Dendritic cell treated with granulocyte-macrophage colony-stimulating factor and Interleukin-4, amounts not matched to agents 40 ng/mL and 50 ng/mL, for 4 days (primary cell): ENCODE measurements around the gene SLC16A4.
"Not testable (repeated sequence)": the region's sequence is repeated elsewhere in the genome, so short reads cannot be mapped to it uniquely, and the experiment has no call there.

Experiments
- H3K27ac Mint-ChIP-seq: one replicate; pipeline ENCODE4 v1.8.0; 2022; ENCODE audit warnings: mild to moderate bottlenecking, mixed read lengths
- H3K27me3 Mint-ChIP-seq: one replicate; pipeline ENCODE4 v1.8.0; 2022; ENCODE audit warnings: mild to moderate bottlenecking, mixed read lengths
- H3K36me3 Mint-ChIP-seq: one replicate; pipeline ENCODE4 v1.8.0; 2022; ENCODE audit warnings: low read depth, mixed read lengths
- H3K4me1 Mint-ChIP-seq: one replicate; pipeline ENCODE4 v1.8.0; 2022; ENCODE audit warnings: low read depth, mixed read lengths
- H3K4me3 Mint-ChIP-seq: one replicate; pipeline ENCODE4 v1.8.0; 2022; ENCODE audit warnings: mild to moderate bottlenecking, moderate library complexity, mixed read lengths
- H3K9me3 Mint-ChIP-seq: one replicate; pipeline ENCODE4 v1.8.0; 2022; ENCODE audit warnings: mixed read lengths
- intact Hi-C: fragments of 100-400 bp; cut with micrococcal nuclease; formaldehyde crosslinking; loops from one replicate; pipeline ENCODE4 v1.15.0; 2022

The SLC16A4 gene

GRCh38 chr1:110390692-110391245 lies at the start of gene SLC16A4:
Gene SLC16A4 (minus strand): TSS chr1:110391026. CDS start chr1:110389323, 1,703 bp downstream.
- peaks cover 50% of the 10 kb centered on the region for H3K36me3 Mint-ChIP-seq
- intact Hi-C loops, result no loop called here
- H3K9me3 Mint-ChIP-seq, result no peaks in the 10 kb centered on the region
- H3K27ac Mint-ChIP-seq, result no peak within 1 kb of the TSS
- H3K4me3 Mint-ChIP-seq, result no peak within 1 kb of the TSS
- no peaks in the 10 kb centered on the region for H3K4me1 Mint-ChIP-seq
- no peaks in the 10 kb centered on the region for H3K27me3 Mint-ChIP-seq

- H3K9me3 Mint-ChIP-seq, H3K36me3 Mint-ChIP-seq, intact Hi-C loops, H3K27me3 Mint-ChIP-seq, H3K4me3 Mint-ChIP-seq, H3K27ac Mint-ChIP-seq: not testable (repeated sequence)
- H3K4me1 Mint-ChIP-seq, result peaks cover 24% of the 10 kb centered on the region
These were observed 49.0 kb upstream of the SLC16A4 start for GRCh38 chr1:110439873-110440272.

- intact Hi-C loops, result no loop called here
- Mint-ChIP-seq H3K36me3 (no peaks in the 10 kb centered on the region), H3K4me1 (peaks cover 23% of the 10 kb centered on the region), H3K27me3 (peaks cover 3% of the 10 kb centered on the region), H3K4me3 (no peak overlapping the region), H3K27ac (no peak overlapping the region), H3K9me3 (no peaks in the 10 kb centered on the region)
These were observed 48.1 kb upstream of the SLC16A4 start for GRCh38 chr1:110438893-110439292.

- H3K27ac Mint-ChIP-seq, H3K27me3 Mint-ChIP-seq, intact Hi-C loops, H3K4me3 Mint-ChIP-seq, H3K36me3 Mint-ChIP-seq, H3K9me3 Mint-ChIP-seq: not testable (repeated sequence)
- H3K4me1 Mint-ChIP-seq, result peaks cover 24% of the 10 kb centered on the region
These were observed 46.9 kb upstream of the SLC16A4 start for GRCh38 chr1:110437645-110438299.

- peak overlapping the region; percentile 48 for H3K27ac Mint-ChIP-seq
These were observed 45.8 kb upstream of the SLC16A4 start for GRCh38 chr1:110436635-110437034.

GRCh38 chr1:110434946-110435345 lies 44.1 kb upstream of the SLC16A4 start:
- Mint-ChIP-seq H3K9me3 (no peaks in the 10 kb centered on the region), H3K36me3 (no peaks in the 10 kb centered on the region)

More at GRCh38 chr1:110436635-110437034, 45.8 kb upstream of the SLC16A4 start:
- no peak overlapping the region for H3K4me3 Mint-ChIP-seq
- peaks cover 3% of the 10 kb centered on the region for H3K27me3 Mint-ChIP-seq
- intact Hi-C loops, result no loop called here
- no peaks in the 10 kb centered on the region for H3K36me3 Mint-ChIP-seq
- H3K9me3 Mint-ChIP-seq, result no peaks in the 10 kb centered on the region
- peaks cover 30% of the 10 kb centered on the region for H3K4me1 Mint-ChIP-seq

GRCh38 chr1:110433803-110434202 lies 43.0 kb upstream of the SLC16A4 start:
- peaks cover 2% of the 10 kb centered on the region for H3K27me3 Mint-ChIP-seq

More at GRCh38 chr1:110434946-110435345, 44.1 kb upstream of the SLC16A4 start:
- Mint-ChIP-seq H3K4me1 (peaks cover 46% of the 10 kb centered on the region), H3K4me3 (no peak overlapping the region), H3K27ac (peak overlapping the region; percentile 84), H3K27me3 (peaks cover 3% of the 10 kb centered on the region)
- intact Hi-C loops, result no loop called here

GRCh38 chr1:110433213-110433612 lies 42.4 kb upstream of the SLC16A4 start:
- Mint-ChIP-seq H3K27me3 (no peaks in the 10 kb centered on the region), H3K27ac (peak overlapping the region; percentile 84), H3K4me1 (peaks cover 48% of the 10 kb centered on the region), H3K4me3 (no peak overlapping the region), H3K9me3 (no peaks in the 10 kb centered on the region), H3K36me3 (no peaks in the 10 kb centered on the region)
- intact Hi-C loops, result no loop called here

More at GRCh38 chr1:110433803-110434202, 43.0 kb upstream of the SLC16A4 start:
- intact Hi-C loops, result no loop called here
- no peaks in the 10 kb centered on the region for H3K36me3 Mint-ChIP-seq
- peak overlapping the region; percentile 84 for H3K27ac Mint-ChIP-seq
- H3K9me3 Mint-ChIP-seq, result no peaks in the 10 kb centered on the region
- H3K4me3 Mint-ChIP-seq, result peak overlapping the region; percentile 30
- H3K4me1 Mint-ChIP-seq, result peaks cover 48% of the 10 kb centered on the region

- intact Hi-C loops, result no loop called here
- no peaks in the 10 kb centered on the region for H3K9me3 Mint-ChIP-seq
- H3K27me3 Mint-ChIP-seq, result no peaks in the 10 kb centered on the region
- H3K4me3 Mint-ChIP-seq, result no peak overlapping the region
- H3K4me1 Mint-ChIP-seq, result peaks cover 55% of the 10 kb centered on the region
- peak overlapping the region; percentile 28 for H3K27ac Mint-ChIP-seq
- H3K36me3 Mint-ChIP-seq, result no peaks in the 10 kb centered on the region
These were observed 40.1 kb upstream of the SLC16A4 start for GRCh38 chr1:110430901-110431300.

GRCh38 chr1:110430366-110430765 lies 39.5 kb upstream of the SLC16A4 start:
- Mint-ChIP-seq H3K27ac (peak overlapping the region; percentile 28), H3K9me3 (no peaks in the 10 kb centered on the region), H3K4me1 (peaks cover 60% of the 10 kb centered on the region), H3K27me3 (no peaks in the 10 kb centered on the region), H3K4me3 (no peak overlapping the region), H3K36me3 (no peaks in the 10 kb centered on the region)
- intact Hi-C loops, result no loop called here

- no peaks in the 10 kb centered on the region for H3K36me3 Mint-ChIP-seq
- intact Hi-C loops, result no loop called here
- H3K4me1 Mint-ChIP-seq, result peaks cover 61% of the 10 kb centered on the region
- H3K9me3 Mint-ChIP-seq, result no peaks in the 10 kb centered on the region
- no peak overlapping the region for H3K27ac Mint-ChIP-seq
- no peaks in the 10 kb centered on the region for H3K27me3 Mint-ChIP-seq
- H3K4me3 Mint-ChIP-seq, result no peak overlapping the region
These were observed 38.1 kb upstream of the SLC16A4 start for GRCh38 chr1:110428946-110429345.

- Mint-ChIP-seq H3K27ac (peak overlapping the region; percentile 75), H3K4me3 (no peak overlapping the region), H3K9me3 (peaks cover 1% of the 10 kb centered on the region), H3K27me3 (no peaks in the 10 kb centered on the region), H3K36me3 (no peaks in the 10 kb centered on the region), H3K4me1 (peaks cover 56% of the 10 kb centered on the region)
- intact Hi-C loops, result no loop called here
These were observed 36.0 kb upstream of the SLC16A4 start for GRCh38 chr1:110426854-110427253.

- Mint-ChIP-seq H3K27ac (peak overlapping the region; percentile 55), H3K4me3 (no peak overlapping the region)
These were observed 34.9 kb upstream of the SLC16A4 start for GRCh38 chr1:110425612-110426152.

GRCh38 chr1:110424699-110425611 lies 34.1 kb upstream of the SLC16A4 start:
- no peaks in the 10 kb centered on the region for H3K27me3 Mint-ChIP-seq
- H3K4me1 Mint-ChIP-seq, result peaks cover 56% of the 10 kb centered on the region
- H3K9me3 Mint-ChIP-seq, result peaks cover 8% of the 10 kb centered on the region
- H3K27ac Mint-ChIP-seq, result peak overlapping the region; percentile 55
- no peak overlapping the region for H3K4me3 Mint-ChIP-seq
- no peaks in the 10 kb centered on the region for H3K36me3 Mint-ChIP-seq
- intact Hi-C loops, result no loop called here

More at GRCh38 chr1:110425612-110426152, 34.9 kb upstream of the SLC16A4 start:
- Mint-ChIP-seq H3K9me3 (peaks cover 8% of the 10 kb centered on the region), H3K4me1 (peaks cover 56% of the 10 kb centered on the region), H3K27me3 (no peaks in the 10 kb centered on the region), H3K36me3 (no peaks in the 10 kb centered on the region)
- intact Hi-C loops, result no loop called here
